ENCODE data around the gene FNDC4.
"Not testable (repeated sequence)": the region's sequence is repeated elsewhere in the genome, so short reads cannot be mapped to it uniquely, and the experiment has no call there.

The FNDC4 gene, protein sequence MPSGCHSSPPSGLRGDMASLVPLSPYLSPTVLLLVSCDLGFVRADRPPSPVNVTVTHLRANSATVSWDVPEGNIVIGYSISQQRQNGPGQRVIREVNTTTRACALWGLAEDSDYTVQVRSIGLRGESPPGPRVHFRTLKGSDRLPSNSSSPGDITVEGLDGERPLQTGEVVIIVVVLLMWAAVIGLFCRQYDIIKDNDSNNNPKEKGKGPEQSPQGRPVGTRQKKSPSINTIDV

DNA sequence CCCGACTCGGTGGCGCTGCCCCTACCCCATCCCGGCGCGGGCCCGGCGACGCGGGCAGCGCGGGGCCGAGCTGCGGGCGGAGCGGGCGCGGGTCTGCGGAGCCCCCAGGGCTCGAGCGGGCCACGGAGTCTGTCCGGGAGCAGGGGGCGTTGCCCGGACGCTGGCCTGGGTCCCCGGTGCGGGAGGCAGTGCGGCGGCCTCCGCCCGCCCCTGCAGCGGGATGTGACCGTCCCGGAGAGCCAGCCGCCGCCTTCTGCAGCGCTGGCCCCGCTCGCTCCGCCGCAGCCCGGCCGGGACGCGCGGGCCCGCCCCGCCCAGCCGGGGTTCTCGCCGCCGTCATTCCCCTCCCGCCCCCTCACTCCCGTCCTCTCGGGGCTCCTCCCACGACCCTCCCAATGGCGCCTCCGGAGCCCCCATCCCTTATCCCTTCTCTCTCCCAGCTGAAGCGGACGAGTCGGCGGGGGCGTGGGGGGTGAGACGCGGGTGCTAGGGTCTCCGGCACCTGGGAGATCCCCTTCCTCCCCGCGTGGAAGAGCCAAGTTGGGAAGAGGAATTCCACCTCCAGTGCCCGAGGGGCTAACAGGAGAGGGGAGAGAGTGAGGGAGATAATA, at the start of gene FNDC4:
TSS of gene FNDC4 (minus strand) at position 257 of the 611 bp plus-strand sequence. CDS start 521 bp downstream, outside the sequence.
- DNase-seq (ENCODE audit: low read depth): no peak

DNA sequence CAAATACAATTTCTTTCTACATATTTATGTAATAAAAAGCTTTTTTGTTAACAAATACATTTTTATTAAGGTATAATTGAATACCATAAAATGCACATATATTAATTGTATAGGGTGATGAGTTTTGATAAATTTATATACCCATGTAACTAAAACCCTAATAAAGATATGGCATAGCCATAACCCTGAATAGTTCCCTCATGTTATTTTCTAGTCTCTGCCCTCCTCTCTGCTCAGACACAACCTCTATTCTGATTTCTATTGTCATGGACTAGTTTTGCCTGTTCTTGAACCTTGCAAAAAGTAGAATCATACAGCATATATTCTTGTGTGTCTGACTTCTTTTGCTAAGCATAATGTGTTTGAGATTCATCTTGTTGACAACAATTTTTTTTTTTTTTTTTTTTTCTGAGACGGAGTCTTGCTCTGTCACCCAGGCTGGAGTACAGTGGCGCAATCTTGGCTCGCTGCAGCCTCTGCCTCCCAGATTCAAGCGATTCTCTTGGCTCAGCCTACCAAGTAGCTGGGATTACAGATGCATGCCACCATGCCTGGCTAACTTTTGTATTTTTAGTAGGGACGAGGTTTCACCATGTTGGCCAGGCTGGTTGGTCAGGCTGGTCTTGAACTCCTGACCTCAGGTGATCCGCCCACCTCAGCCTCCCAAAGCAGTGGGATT, 49.3 kb upstream of the FNDC4 start:
- no peak for DNase-seq (ENCODE audit: low read depth)

DNA sequence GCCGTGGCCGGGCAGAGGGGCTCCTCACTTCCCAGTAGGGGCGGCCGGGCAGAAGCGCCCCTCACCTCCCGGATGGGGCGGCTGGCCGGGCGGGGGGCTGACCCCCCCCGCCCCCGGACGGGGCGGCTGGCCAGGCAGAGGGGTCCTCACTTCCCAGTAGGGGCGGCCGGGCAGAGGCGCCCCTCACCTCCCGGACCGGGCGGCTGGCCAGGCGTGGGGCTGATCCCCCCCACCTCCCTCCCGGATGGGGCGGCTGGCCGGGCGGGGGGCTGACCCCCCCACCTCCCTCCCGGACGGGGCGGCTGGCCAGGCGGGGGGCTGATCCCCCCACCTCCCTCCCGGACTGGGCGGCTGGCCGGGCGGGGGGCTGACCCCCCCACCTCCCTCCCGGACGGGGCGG, 44.6 kb upstream of the FNDC4 start:
- not testable (repeated sequence) for DNase-seq (ENCODE audit: low read depth)

DNA sequence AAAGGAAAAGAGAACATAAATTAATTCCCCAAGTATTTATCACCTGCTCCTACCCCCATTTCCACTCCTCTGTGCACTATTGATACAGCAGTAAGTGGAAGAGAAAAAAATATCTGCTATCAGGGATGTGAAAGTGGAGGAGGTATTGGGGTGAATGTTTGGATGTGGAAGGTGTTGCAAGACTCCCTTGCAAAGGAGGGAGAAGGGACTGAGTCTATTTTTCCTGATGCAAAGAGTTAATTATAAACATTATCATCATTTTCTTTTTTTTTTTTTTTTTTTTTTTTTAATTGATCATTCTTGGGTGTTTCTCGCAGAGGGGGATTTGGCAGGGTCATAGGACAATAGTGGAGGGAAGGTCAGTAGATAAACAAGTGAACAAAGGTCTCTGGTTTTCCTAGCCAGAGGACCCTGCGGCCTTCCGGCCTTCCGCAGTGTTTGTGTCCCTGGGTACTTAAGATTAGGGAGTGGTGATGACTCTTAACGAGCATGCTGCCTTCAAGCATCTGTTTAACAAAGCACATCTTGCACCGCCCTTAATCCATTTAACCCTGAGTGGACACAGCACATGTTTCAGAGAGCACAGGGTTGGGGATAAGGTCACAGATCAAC, 43.9 kb upstream of the FNDC4 start:
- DNase-seq (ENCODE audit: low read depth): not testable (repeated sequence)

DNA sequence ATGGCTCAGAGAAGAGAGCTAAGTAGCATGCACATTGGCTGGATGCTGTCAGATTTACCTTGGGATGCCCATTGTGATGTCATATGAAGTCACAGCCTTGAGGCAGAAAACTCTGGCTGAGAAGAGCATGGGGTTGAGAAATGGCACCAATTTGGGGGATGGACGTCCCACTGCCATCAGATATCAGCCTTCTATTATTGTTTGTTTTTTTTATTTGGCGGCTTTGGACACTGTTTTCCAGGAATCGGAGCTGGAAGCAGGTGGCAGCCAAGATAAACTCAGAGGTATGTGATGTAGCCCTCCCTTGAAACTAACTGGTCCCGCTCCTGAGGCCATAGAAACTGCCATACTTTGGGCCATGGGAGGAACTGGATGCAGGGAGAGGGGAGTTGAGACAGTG, 42.3 kb upstream of the FNDC4 start:
- DNase-seq (ENCODE audit: low read depth): no peak

DNA sequence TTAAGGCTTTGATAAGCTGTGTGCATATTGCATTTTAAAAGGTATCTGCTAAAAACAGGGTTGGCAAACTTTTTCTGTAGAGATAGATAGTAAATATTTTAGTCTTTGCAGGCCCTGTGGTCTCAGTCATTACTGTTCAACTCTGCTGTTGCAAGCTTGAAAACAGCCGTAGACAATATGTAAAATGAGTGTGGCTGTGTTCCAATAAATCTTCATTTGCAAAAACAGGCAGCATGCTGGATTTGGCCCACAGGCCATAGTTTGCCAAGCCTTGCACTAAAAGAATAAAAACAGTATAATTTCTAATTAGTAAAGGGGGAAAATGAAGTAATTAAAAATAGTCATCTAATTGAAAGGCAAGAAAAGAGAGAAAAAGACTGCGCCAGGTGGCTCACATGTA, 37.0 kb upstream of the FNDC4 start:
- DNase-seq (ENCODE audit: low read depth): no peak

DNA sequence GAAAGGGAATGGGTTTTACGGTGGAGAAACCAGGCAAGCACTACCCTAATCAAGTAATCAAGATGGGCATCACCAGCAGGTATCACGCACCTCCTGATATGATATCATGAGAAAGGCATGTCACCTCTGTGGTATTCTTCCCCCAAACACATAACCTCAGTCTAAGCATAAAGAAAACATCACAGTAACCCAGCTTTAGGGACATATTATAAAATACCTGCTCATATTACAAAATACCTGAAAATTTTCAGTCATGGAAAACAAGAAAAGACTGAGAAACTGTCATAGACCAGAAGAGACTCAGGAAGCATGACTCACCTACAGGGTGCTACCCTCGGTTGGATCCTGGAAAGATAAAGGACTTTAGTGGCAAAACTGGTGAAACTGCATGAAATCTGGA, 32.2 kb upstream of the FNDC4 start:
- DNase-seq (ENCODE audit: low read depth): no peak

DNA sequence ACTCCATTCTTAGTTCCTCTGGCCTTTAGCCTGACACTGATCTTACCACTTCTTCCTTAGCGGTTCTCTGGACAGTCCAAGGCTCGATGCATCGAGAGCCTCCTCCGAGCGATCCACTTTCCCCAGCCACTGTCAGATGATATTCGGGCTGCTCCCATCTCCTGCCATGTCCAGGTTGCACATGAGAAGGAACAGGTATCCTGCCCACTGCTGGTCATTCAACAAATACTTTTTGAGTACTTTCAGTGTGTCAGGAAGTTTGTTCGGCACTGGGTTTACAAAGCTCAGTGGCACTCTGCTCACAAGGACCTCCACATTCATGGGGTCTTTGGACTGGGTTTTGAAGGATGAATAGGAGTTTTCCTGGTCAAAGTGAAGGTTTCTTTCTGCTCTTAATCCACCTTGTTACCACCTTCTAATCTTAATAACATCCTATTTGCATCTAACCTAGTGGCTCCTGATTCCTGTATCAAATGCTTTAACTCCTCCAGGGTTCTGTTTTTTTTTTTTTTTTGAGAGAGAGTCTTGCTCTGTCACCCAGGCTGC, 27.5 kb upstream of the FNDC4 start:
- DNase-seq (ENCODE audit: low read depth): no peak

DNA sequence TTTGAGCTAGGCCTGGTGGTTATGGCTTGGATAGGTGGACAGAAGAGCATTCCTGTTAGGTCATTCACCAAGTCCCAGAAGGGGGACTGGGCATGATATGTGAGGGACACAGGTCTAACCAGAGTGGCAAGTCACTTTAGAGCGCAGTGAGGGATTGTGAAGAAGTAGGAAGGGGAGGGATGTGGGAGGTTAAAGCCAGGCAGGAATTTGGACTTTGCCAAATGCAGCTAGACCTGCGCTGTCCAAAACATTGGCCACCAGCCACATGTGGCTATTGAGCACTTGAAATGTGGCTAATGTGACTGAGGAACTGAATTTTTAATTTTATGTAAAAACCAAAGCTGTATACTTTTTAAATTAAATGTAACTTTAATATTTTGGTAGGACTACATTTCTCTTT, 25.3 kb upstream of the FNDC4 start:
- DNase-seq (ENCODE audit: low read depth): no peak

DNA sequence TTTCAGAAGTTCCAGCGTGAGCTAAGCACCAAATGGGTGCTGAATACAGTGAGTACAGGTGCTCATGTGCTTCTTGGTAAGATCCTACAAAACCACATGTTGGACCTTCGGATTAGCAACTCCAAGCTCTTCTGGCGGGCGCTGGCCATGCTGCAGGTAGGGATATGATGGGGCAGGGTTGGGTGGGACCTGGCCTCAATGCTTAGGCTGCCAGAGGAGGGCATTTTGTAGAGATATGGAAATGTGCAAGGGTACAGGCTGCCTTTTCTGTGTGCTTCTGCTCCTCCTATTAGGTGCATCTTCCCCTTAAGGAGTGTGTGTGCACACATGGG, 23.7 kb upstream of the FNDC4 start:
- DNase-seq (ENCODE audit: low read depth): no peak

DNA sequence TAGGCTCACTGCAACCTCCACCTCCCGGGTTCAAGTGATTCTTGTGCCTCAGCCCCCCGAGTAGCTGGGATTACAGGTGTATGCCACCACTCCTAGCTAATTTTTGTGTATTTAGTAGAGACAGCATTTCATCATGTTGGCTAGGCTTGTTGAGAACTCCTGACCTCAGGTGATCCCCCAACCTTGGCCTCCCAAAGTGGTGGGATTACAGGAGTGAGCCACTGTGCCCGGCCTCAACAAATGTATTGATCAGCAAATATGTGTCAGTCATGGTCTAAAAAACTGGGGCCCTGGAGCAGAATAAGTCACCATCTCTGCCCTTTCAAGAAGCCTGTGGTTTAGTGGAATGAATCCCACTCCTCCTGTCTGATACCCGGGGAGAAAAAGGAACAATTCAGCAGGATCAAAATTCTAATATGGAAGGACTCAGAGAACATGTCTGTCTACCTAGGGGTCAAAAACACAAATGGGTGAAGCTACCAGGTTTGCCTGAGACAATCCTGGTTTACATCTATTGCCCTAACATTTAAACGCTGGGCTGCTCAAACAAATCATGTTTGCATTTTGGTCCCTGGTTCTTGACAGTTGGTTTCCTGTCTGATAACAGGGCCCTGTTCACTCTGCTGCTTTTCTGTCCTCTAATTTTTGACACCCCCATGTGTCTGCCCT, 23.2 kb upstream of the FNDC4 start:
- DNase-seq (ENCODE audit: low read depth): no peak

DNA sequence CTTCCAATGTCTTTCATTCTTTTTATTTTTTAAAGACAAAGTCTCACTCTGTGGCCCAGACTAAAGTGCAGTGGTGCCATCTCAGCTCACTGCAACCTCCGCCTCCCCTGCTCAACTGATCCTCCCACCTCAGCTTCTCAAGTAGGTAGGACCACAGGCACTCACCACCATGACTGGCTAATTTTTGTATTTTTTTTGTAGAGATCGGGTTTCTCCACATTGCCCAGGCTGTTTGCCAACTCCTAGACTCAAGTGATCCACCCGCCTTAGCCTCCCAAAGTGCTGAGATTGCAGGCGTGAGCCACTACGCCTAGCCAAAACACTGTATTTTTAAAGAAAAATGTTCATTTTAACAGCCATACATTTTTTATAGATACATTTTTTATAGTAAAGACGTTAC, 14.3 kb upstream of the FNDC4 start:
- DNase-seq (ENCODE audit: low read depth): no peak

DNA sequence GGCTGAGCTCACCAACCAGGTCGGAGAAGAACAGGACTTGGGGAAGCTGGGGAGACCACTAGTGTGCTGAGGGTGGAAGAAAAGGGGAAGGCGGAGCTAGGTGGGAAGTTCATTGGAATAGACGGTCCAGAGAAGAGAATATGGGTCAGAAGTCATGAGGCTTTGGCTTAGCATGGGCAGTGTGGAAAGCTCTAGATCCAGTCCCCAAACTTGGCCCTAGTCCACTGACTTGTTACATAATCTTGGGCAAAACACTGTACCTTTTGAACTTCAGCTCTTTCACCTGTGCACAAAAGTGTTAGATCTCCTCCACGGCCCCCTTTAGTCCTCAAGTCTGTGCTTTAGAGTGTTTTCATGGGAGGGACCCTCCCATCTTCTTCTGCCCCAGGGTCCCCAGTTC, 12.3 kb upstream of the FNDC4 start:
- DNase-seq (ENCODE audit: low read depth): no peak

DNA sequence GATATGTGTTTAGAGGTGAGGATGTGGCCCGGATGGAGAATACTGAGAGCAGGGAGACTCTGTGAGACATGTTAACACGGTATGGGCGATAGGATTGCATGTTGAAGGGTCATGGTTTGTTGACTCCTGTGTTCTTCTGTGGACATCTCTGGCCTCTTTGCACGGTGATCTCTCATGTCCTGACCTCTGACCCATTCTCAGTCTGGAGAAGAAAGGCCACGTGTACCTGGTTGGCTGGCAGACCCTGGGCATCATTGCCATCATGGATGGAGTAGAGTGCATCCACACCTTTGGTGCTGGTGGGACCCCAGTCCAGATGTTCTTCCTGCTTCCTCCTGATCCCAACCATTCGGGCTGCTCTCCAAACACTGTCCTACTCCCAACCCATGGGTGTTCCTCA, 11.6 kb upstream of the FNDC4 start:
- DNase-seq (ENCODE audit: low read depth): no peak

DNA sequence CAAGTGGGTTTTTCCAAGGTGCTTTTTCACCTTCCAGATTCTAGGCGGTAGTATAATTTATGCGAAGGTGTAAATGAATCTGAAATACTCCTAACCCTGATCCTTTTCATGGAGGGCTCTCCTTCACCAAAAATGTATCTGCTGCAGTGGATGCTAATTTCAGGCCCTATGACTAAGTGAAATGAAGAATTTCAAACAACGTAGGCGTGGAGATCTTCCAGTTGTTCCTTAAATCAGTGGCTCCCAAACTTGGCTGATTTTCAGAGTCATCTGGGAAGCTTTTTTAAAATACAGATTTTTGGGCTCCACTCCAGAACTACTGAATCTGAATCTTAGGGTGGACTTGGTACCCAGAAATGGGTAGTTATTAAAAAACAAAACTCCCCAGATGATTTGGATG, 7.1 kb upstream of the FNDC4 start:
- DNase-seq (ENCODE audit: low read depth): no peak

DNA sequence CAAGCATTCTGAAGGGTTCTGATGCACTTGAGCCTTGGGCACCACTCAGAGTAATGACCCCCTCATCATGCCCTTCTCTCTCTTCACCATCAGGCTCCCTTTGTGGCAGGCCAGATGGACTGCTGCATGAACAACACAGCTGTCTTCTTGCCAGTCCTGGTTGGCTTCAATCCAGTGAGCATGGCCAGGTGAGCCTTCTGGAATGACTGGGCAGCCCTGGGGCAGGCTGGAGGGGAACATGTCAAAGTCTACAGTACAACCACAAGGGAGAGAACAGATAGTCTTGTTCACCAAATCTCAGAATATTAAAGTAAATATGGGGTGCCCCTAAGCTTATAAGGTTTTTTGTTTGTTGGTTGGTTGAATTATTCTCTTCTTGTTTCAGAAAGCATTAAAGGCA, 6.0 kb upstream of the FNDC4 start:
- DNase-seq (ENCODE audit: low read depth): no peak

DNA sequence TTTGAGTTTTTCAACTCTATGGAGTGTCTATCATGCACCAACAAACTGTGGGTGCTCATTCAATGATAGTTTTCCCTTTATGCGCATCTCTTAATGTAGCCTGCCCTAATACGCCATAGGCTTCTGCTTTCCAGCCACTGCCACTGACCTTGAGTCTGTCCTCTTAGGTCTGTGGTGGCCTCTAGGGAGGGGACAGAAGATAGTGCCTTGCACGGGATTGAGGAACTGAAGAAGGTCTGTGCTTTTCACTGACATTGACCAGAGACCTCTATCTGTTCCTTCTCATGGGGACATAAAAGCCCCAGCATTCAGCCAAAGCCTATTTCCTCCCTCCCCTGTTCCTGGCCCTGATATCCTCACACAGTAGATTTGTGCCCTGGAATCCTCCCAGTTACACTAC, 4.0 kb upstream of the FNDC4 start:
- no peak for DNase-seq (ENCODE audit: low read depth)

DNA sequence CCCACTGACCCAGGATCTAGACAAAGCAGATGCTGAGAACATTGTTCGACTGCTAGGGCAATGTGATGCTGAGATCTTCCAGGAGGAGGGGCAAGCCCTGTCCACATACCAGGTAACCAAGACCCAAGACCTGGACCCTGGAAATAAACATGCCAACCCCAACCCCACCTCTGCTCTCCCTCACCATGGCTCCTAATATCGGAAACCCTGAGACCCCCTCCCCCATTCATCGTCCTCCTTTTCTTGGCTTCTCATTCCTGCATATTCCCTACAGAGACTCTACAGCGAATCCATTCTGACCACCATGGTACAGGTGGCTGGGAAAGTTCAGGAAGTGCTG, 2.3 kb upstream of the FNDC4 start:
- DNase-seq (ENCODE audit: low read depth): no peak

DNA sequence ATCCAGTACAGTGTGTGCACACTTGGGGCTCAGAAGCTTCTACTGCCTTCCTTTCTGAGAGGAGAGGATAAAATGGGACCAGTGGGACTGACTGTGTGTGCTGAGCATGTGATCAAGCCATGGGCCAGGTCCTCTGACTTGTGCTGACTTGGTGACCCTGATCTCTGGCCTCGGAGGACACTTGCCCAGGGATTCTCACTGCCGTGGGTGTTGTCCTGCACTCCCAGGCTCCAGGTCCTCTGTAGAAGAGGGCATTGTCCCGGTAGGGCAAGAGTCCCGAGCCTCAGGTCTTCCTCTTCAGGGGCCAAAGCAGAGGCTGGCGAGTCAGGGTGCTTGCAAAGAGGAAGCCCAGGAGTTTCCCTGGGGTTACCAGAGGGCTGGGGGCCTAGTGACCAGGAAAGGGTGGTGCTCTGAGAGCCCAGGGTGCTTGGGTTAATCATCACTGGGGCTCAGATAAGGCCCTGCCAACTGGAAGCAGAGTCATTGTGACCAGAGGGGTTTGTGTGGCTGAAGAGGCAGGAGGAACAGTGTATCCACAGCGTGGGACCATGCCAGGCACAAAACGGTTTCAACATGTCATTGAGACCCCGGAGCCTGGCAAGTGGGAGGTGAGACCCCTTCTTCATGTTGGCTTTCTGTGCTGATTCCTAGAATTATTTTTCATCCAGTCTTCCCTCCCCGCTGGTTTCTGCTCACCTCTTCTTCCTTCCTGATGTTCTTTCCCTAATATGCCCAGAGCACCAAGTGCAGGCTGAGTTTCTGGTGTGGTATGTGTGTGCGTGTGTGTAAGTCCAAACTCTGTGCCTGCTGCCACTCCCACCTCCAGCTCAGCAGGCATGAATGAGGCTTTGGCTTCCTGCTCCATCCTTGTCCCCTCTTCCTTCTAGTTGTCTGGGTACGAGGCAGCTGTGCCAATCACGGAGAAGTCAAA, 1.6 kb upstream of the FNDC4 start, which contains the start of gene GCKR:
TSS of gene GCKR (plus strand) at position 483 of the 931 bp plus-strand sequence. CDS start at position 549, 66 bp downstream.
- no peak for DNase-seq (ENCODE audit: low read depth)

DNA sequence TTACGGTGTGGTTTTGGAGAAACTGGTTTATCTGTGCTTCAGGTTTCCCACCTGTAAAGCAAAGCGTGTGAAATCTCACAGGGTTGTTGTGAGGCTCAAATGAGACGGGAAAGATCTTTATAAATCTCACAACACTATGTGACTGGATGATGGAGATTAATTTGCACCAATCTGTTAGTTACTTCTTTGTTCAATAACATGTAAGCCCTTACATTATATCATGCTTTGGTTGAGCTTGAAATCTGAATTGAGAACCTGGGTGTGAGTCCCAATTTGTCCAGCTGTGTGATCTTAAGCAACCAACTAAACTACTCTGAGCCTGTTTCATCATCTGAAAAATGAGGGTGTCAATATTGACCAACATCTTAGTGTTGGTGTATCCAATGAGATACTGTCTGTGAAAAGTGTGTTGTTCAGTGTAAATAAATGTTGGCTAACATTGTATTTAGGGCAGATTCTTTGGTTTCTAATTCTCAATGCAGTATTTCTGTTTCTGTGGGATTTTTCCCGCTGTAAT, 898 bp upstream of the FNDC4 start:
- DNase-seq (ENCODE audit: low read depth): no peak

DNA sequence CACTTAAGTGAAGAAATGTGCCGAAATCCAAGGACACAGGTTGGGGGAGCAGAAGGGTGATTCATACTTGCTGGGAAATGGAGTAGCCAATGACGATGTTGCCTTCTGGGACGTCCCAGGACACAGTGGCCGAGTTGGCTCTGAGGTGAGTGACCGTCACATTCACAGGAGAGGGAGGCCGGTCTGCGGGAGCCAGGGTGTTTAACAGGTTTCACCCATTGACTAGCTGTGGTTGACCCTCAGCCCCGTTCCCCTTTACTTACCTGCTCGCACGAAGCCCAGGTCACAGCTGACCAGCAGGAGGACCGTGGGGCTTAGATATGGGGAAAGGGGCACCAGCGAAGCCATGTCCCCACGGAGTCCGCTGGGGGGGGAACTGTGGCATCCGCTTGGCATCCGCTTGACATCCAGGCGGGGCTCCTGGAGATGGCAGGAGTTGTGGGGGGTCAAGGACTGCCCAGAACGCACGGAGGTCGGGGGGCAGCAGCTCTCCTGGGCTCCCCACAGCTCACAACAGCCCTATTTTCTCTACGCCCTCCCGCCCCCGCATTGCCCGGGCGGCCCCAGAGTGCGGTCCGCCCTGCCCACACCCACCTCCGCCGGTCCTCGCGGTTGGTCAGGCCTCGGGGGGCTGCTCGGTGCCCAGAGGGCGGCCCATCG, 586 bp downstream of the FNDC4 start:
- DNase-seq (ENCODE audit: low read depth): peak; percentile 32

All from GM04504 (cell line).